Inflammatory macrophage (primary cell): Measurements from ENCODE around the gene SRXN1.

Source experiments
- DNase-seq, 2 donors: peaks; one replicate each; pipeline ENCODE4 v3.0.0-alpha.2; 2020 to 2022

The SRXN1 gene

DNA sequence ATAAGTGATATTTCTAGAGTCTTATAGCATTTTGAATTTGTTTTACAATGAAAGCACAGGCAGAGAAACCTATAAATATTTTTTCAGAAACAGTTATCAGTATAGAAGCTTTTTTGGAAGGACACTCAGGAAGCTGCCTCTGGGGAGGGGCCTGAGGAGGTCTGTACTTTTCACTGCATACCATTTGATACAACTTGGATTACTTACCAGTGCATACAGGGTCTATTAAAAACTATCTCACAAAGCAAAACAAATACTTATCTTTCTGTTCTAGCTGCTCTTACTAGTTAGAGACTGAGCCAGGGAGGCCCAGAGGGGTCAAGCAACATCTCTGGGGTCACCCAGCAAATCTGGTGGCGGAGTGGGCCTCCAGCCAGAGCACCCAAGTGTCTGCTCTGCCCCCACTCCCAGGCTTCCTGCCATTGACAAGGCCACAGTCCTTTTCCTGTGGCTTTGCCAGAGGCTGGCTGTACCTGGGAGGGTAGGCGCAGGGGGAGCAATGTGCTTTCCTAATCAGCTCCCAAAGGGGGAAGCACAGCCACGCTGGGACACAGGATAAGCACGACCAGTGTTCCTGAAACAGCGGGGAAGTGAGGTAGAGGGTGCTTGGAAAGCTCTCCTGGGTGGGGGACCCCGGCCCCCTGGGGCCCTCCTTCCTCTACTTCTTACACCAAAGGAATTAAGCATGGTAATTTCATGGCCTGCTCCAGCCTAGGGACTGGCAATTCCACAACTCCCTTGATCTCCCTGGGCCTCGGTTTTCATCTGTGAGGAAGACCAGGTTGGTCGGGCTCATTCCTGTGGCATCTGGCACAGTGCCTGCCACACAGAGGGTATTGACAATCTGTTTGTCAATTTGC, 50.7 kb downstream of the SRXN1 start:
- DNase-seq: no peak

DNA sequence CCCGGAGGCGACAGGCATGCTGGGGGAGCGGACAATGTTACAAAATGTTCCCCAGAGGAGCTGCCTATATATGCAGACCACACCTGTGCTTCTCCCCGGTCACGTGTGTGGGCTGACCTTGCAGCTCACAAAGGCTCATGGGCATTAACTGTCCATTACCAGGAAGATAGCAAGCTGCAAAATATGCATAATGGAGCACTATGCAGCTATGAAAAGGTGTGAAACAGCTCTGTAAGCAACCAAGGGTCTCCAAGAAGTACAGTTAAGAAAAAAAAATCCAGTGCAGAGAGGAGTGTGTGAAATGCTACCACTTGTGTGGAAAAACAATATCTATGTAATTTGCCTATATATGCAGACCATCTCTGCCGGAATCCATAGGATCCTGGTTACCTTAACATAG, 52.3 kb downstream of the SRXN1 start:
- no peak for DNase-seq

DNA sequence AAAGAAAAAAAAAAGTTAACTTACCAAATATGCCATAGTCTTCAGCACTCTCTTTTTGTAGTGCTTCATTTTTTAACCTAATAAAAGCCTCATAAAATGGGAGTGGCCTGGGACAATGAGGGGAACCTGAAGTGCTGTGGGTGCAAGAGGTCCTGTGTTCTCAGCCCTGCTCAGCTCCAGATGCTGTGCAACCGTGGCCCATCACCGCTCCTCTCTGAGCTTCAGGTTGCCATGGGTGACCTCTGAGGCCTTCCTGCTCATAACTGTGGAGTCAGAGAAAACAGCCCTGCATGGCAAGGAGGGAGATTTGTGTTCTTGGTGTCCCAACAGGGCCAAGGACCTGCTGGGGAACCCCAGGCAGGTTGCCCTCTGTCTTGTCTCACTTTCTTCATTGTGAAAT, 52.9 kb downstream of the SRXN1 start:
- DNase-seq: no peak

DNA sequence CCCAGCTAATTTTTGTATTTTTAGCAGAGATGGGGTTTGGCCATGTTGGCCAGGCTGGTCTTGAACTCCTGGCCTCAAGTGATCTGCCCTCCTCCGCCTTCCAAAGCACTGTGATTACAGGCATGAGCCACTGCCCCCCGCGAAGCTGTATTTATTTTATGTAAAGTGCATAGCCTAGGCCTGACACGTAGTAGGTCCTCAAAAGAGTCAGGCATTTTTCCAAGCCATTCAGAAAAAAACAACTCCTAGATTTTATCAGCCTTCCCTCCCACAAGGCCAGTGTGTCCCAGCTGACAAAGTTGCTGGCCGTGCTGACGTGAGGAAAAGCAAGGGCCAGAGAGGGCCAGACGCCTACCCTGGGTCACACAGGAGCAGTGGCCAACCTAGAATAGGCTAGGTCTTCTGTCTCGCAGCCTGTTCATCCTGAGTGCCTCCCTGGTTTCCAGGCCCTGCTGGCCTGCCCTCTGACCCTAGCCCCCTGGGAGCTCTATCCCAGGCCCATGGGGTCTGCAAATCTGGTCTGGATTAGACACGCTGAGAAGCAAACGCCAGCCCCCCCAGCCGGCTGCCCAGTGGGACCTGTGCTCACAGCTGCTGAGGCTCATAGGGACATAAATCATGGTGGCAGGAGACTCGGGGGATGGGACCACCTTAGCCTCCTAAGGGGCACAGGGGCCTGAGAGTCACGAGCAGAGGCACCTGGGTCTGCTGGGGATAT, 54.7 kb downstream of the SRXN1 start:
- DNase-seq: no peak

DNA sequence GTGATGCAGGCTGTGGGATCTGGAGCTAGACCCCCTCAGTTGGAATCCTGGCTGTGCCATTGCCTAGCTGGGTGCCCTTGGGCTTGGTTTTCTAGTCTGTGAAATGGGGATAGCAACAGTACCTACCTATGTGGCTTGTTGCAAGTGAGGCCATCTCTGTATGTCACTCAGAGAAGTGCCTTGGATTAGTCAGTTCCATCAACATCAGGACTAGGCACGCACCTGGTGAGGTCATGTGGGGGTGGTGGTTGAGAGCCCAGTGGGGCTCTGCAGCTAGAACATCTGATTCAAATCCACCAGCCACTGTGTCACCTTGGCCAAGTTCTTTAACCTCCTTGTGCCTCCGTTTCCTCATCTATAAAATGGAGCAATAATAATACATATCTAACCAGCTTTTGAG, 55.4 kb downstream of the SRXN1 start:
- DNase-seq: no peak
